H9 (cell line): Measurements from ENCODE around the gene NSD1. TPM values are rescaled to one million over a fixed set of nuclear protein-coding genes. Genes with fewer than 3 reads are reported as not detected.

ENCODE experiments used
- DNase-seq: peaks from one replicate; pipeline ENCODE4 v3.0.0-alpha.2; 2017
- H2AFZ ChIP-seq: one replicate; pipeline ENCODE4 v1.6.1; 2013; ENCODE audit warnings: mild to moderate bottlenecking, low read length, control low read depth, moderate library complexity
- H2AK5ac ChIP-seq: 2 replicates; pipeline ENCODE4 v1.6.1; 2013; ENCODE audit warnings: low read length, control low read depth, mixed read lengths; ENCODE audit not compliant: insufficient read length
- H2BK120ac ChIP-seq: one replicate; pipeline ENCODE4 v1.6.1; 2013; ENCODE audit warnings: low read depth, mild to moderate bottlenecking, low read length, control low read depth, inconsistent platforms; ENCODE audit not compliant: poor library complexity, severe bottlenecking
- H2BK12ac ChIP-seq: 2 replicates; pipeline ENCODE4 v1.6.1; 2013; ENCODE audit warnings: low read length, control low read depth, mixed read lengths, low read depth; ENCODE audit not compliant: insufficient read length
- H2BK15ac ChIP-seq: 2 replicates; pipeline ENCODE4 v1.6.1; 2013; ENCODE audit warnings: low read depth, low read length, control low read depth
- H2BK20ac ChIP-seq: one replicate; pipeline ENCODE4 v1.6.1; 2013; ENCODE audit warnings: low read depth, mild to moderate bottlenecking, low read length, control low read depth, inconsistent platforms; ENCODE audit not compliant: poor library complexity, severe bottlenecking
- H2BK5ac ChIP-seq: 2 replicates; pipeline ENCODE4 v1.6.1; 2013; ENCODE audit warnings: low read length, control low read depth, mixed read lengths; ENCODE audit not compliant: insufficient read length
- H3K14ac ChIP-seq: 2 replicates; pipeline ENCODE4 v1.6.1; 2013; ENCODE audit warnings: low read length, control low read depth; ENCODE audit not compliant: insufficient read depth
- H3K18ac ChIP-seq: 2 replicates; pipeline ENCODE4 v1.6.1; 2013; ENCODE audit warnings: low read depth, mild to moderate bottlenecking, mixed read lengths, low read length, control low read depth; ENCODE audit not compliant: insufficient read length
- H3K23ac ChIP-seq: 2 replicates; pipeline ENCODE4 v1.6.1; 2013; ENCODE audit warnings: low read length, control low read depth, mixed read lengths, low read depth; ENCODE audit not compliant: insufficient read length
- H3K23me2 ChIP-seq: 2 replicates; pipeline ENCODE4 v1.6.1; 2013; ENCODE audit warnings: low read depth, mild to moderate bottlenecking, mixed read lengths, low read length, control low read depth; ENCODE audit not compliant: insufficient read length, poor library complexity, severe bottlenecking
- H3K27ac ChIP-seq: 2 replicates; pipeline ENCODE4 v1.5.1; 2013; ENCODE audit warnings: low read length, control low read depth, mixed read lengths, low read depth; ENCODE audit not compliant: insufficient read length
- H3K27me3 ChIP-seq: 2 replicates; pipeline ENCODE4 v1.6.1; 2013; ENCODE audit warnings: low read length, control low read depth, inconsistent platforms; ENCODE audit not compliant: insufficient read depth
- H3K4ac ChIP-seq: 2 replicates; pipeline ENCODE4 v1.6.1; 2013; ENCODE audit warnings: low read depth, mild to moderate bottlenecking, control low read depth, inconsistent platforms, low read length, moderate library complexity
- H3K4me1 ChIP-seq: 2 replicates; pipeline ENCODE4 v1.6.1; 2013; ENCODE audit warnings: low read length, control low read depth, inconsistent platforms; ENCODE audit not compliant: insufficient read depth
- H3K4me2 ChIP-seq: 2 replicates; pipeline ENCODE4 v1.6.1; 2013; ENCODE audit warnings: low read length, control low read depth, mixed read lengths; ENCODE audit not compliant: insufficient read length, insufficient read depth
- H3K56ac ChIP-seq: 2 replicates; pipeline ENCODE4 v1.6.1; 2013; ENCODE audit warnings: low read depth, mild to moderate bottlenecking, mixed read lengths, low read length, control low read depth; ENCODE audit not compliant: insufficient read length
- H3K79me1 ChIP-seq: 2 replicates; pipeline ENCODE4 v1.6.1; 2013; ENCODE audit warnings: low read depth, mild to moderate bottlenecking, moderate library complexity, low read length, control low read depth, inconsistent platforms; ENCODE audit not compliant: insufficient read depth, poor library complexity, severe bottlenecking
- H3K79me2 ChIP-seq: 2 replicates; pipeline ENCODE4 v1.6.1; 2013; ENCODE audit warnings: low read length, control low read depth, inconsistent platforms; ENCODE audit not compliant: insufficient read depth
- H3K9ac ChIP-seq: 2 replicates; pipeline ENCODE4 v1.6.1; 2013; ENCODE audit warnings: low read length, control low read depth, mixed read lengths; ENCODE audit not compliant: insufficient read length; ENCODE audit errors: extremely low read depth
- H3K9me3 ChIP-seq: one replicate; pipeline ENCODE4 v1.6.1; 2013; ENCODE audit warnings: low read depth, low read length, inconsistent platforms; ENCODE audit not compliant: control insufficient read depth
- H3T11ph ChIP-seq: one replicate; pipeline ENCODE4 v1.6.1; 2013; ENCODE audit warnings: mild to moderate bottlenecking, low read length, control low read depth, inconsistent platforms
- H4K20me1 ChIP-seq: one replicate; pipeline ENCODE4 v1.6.1; 2013; ENCODE audit not compliant: control insufficient read depth, insufficient read length, insufficient read depth
- H4K5ac ChIP-seq: 2 replicates; pipeline ENCODE4 v1.6.1; 2013; ENCODE audit warnings: low read depth, mild to moderate bottlenecking, mixed read lengths, low read length, control low read depth; ENCODE audit not compliant: insufficient read length
- H4K8ac ChIP-seq: replicated peaks from 2 replicates; pipeline ENCODE4 v1.6.1; 2013; ENCODE audit warnings: low read length, control low read depth, mixed read lengths, low read depth; ENCODE audit not compliant: insufficient read length
- H4K91ac ChIP-seq: 2 replicates; pipeline ENCODE4 v1.6.1; 2013; ENCODE audit warnings: low read depth, mild to moderate bottlenecking, moderate library complexity, mixed read lengths, low read length, control low read depth; ENCODE audit not compliant: insufficient read length
- H3K27ac Mint-ChIP-seq, 3 experiments: 2 replicates in 2 of 3; 3 replicates in 1 of 3; pipeline ENCODE4 v1.8.0; 2020 to 2021; ENCODE audit warnings: mixed read lengths in 3 of 3, mild to moderate bottlenecking in 1 of 3, moderate library complexity in 1 of 3
- H3K27me3 Mint-ChIP-seq: 2 replicates; pipeline ENCODE4 v1.8.0; 2021; ENCODE audit warnings: low read depth, mild to moderate bottlenecking, moderate library complexity, mixed read lengths
- H3K36me3 Mint-ChIP-seq, 3 experiments: 2 replicates in 2 of 3; 3 replicates in 1 of 3; pipeline ENCODE4 v1.8.0; 2020 to 2021; ENCODE audit warnings: low read depth in 3 of 3, mixed read lengths in 3 of 3; ENCODE audit not compliant: insufficient read depth in 1 of 3
- H3K4me1 Mint-ChIP-seq, 2 experiments: 2 replicates each; pipeline ENCODE4 v1.8.0; 2020; ENCODE audit warnings: mixed read lengths in 2 of 2
- H3K4me3 Mint-ChIP-seq, 2 experiments: 2 replicates in 1 of 2; 3 replicates in 1 of 2; pipeline ENCODE4 v1.8.0; 2020 to 2021; ENCODE audit warnings: mild to moderate bottlenecking in 2 of 2, mixed read lengths in 2 of 2, moderate library complexity in 1 of 2
- H3K9me3 Mint-ChIP-seq, 2 experiments: 2 replicates in 1 of 2; 3 replicates in 1 of 2; pipeline ENCODE4 v1.8.0; 2020; ENCODE audit warnings: mild to moderate bottlenecking in 2 of 2, mixed read lengths in 2 of 2, moderate library complexity in 1 of 2
- WGBS: extraction: QIAGEN DNeasy Blood & Tissue Kit; methylation state at CpG from one replicate; pipeline ENCODE4 v1.1.7; 2013; ENCODE audit warnings: missing lambda C conversion rate, low lambda C conversion rate, mixed read lengths; ENCODE audit not compliant: insufficient read length; ENCODE audit errors: extremely low coverage; 5-methylcytosine and 5-hydroxymethylcytosine counted together
- total RNA-seq: library from RNA; stranded (reverse); gene quantifications from 2 replicates; pipeline ENCODE4 v1.2.1, GENCODE V29; 2021
- TF ChIP-seq, protein P1 (sequence below): fragments of 200-600 bp; sonication (generic); conservative IDR thresholded peaks from 3 replicates; pipeline ENCODE4 v1.8.0; 2021; ENCODE audit warnings: antibody characterized with exemption, mild to moderate bottlenecking

The NSD1 gene
- total RNA-seq, 1 experiment from 2014 or later, result 213 TPM

DNA sequence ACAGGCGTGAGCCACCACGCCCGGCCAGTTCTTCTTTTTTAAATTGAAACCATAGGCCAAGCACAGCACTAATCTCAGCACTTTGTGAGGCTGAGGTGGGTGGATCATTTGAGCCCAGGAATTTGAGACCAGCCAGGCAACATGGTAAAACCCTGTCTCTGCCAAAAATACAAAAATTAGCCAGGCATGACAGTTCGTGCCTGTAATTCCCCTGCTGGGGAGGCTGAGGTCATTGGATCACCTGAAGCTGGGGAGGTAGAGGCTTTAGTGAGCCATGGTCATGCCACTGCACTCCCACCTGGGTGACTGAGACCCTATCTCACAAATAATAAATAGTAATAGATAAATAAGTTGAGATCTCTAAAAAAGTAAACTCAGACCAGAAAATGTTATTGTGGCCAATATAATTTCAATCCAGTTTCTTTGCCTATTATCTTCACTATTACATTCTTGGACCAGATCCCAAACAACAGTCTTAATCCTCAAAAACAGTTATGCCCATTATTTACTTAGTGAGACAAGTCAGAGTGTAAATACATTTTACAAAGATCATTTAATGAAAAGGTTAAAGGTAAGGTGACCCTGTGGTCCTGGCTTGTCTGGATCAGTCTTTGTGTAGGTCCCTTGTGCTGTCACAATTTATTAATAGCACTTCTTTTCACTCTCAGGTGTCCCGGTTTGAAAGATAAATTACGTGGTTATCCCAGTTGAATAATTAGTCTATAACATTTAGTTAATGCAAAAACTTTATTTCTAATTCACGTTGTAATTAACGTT is 116.4 kb downstream of the NSD1 start:
- H2AK5ac ChIP-seq, result no peak overlapping the region
- no peaks in the 10 kb centered on the region for H3K79me1 ChIP-seq
- no peak overlapping the region for H3K9ac ChIP-seq
- no peak overlapping the region for H2BK20ac ChIP-seq
- H3K23ac ChIP-seq, result no peak overlapping the region
- TF ChIP-seq, protein P1, sequence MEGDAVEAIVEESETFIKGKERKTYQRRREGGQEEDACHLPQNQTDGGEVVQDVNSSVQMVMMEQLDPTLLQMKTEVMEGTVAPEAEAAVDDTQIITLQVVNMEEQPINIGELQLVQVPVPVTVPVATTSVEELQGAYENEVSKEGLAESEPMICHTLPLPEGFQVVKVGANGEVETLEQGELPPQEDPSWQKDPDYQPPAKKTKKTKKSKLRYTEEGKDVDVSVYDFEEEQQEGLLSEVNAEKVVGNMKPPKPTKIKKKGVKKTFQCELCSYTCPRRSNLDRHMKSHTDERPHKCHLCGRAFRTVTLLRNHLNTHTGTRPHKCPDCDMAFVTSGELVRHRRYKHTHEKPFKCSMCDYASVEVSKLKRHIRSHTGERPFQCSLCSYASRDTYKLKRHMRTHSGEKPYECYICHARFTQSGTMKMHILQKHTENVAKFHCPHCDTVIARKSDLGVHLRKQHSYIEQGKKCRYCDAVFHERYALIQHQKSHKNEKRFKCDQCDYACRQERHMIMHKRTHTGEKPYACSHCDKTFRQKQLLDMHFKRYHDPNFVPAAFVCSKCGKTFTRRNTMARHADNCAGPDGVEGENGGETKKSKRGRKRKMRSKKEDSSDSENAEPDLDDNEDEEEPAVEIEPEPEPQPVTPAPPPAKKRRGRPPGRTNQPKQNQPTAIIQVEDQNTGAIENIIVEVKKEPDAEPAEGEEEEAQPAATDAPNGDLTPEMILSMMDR, result no peak
- Mint-ChIP-seq H3K9me3 (no peaks in the 10 kb centered on the region), H3K27ac (peak overlapping the region in 1 of 3 experiments; percentile 36; a peak in 1 of 7 replicates), H3K4me3 (no peak overlapping the region), H3K36me3 (peaks cover 35 to 83% (median 77%) of the 10 kb centered on the region in 3 experiments; a peak in 6 of 7 replicates), H3K27me3 (no peaks in the 10 kb centered on the region), H3K4me1 (no peaks in the 10 kb centered on the region)
- no peak overlapping the region for H2AFZ ChIP-seq
- H3T11ph ChIP-seq, result no peak overlapping the region
- no peak overlapping the region for H4K91ac ChIP-seq
- H3K27me3 ChIP-seq, result no peaks in the 10 kb centered on the region
- no peak overlapping the region for H3K4me2 ChIP-seq
- no peak for DNase-seq
- H2BK5ac ChIP-seq, result no peak overlapping the region
- H3K9me3 ChIP-seq, result no peaks in the 10 kb centered on the region
- H3K18ac ChIP-seq, result no peak overlapping the region
- H3K79me2 ChIP-seq, result no peaks in the 10 kb centered on the region
- H2BK12ac ChIP-seq, result no peak overlapping the region
- no peaks in the 10 kb centered on the region for H3K4me1 ChIP-seq
- no peak overlapping the region for H2BK15ac ChIP-seq
- no peak overlapping the region for H3K27ac ChIP-seq
- H4K8ac ChIP-seq, result no peak overlapping the region
- H4K20me1 ChIP-seq, result no peaks in the 10 kb centered on the region
- no peak overlapping the region for H3K14ac ChIP-seq
- no peaks in the 10 kb centered on the region for H3K23me2 ChIP-seq
- H3K56ac ChIP-seq, result no peak overlapping the region
- no CpG with 5 or more reads among the region's 8 CpGs for WGBS
- no peak overlapping the region for H4K5ac ChIP-seq
- no peak overlapping the region for H2BK120ac ChIP-seq
- no peak overlapping the region for H3K4ac ChIP-seq
